Measurements from ENCODE around the gene DUSP11.

DUSP11 gene

DNA sequence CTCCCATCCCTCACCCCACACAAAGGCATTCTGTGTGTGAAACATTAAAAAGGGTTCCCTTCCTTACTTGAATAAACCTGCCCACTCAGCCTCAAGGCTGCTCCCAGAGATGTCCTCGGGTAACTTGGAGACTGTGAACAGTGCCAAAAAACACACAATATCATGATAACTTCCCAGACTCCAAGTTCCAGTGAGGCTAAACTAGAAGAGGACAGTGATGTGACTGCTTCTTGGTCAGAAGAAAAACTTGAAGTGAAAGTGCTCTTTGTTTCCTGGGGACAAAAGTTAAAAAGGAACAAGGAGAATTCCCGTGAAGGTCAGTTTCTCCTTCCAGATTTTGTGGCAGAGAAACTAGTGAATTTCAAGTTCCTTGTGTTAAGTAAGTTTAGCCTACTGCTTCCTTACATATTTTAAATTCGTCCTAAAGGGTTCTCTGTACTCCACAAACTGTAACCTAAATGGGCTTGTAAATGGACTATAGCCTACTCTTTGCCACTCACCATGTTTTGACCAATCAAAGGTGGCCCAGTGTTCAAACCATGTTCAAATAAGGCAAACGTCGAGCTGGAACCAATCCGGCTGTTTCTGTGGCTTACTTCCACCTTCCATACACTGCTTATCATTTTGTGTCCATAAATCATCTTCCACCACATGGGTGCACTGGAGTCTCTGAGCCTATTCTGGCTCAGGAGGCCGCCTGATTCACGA, 63.2 kb downstream of the DUSP11 start:
- no peak for DNase-seq

DNA sequence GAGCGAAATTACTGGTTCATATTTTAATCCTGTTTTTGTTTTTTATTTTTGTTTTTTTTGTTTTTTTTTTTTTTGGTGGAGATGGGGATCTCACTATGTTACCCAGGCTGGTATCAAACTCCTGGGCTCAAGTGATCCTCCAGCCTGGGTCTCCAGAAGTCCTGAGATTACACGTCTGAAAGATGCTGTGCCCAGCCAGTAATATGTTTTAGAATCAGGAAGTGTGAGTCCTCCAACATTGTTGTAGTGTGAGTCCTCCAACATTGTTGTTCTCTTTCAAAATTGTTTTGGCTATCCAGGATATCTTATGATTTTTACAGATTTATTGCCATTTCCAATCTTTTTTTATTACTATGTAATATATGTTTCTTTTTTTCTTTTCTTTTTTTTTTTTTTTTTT, 65.8 kb downstream of the DUSP11 start:
- no peak for DNase-seq
